ENCODE data around the gene DUSP19.
A peak's percentile ranks its signal among the peaks of the same experiment; 100 is the strongest.
"Not testable (repeated sequence)": the region's sequence is repeated elsewhere in the genome, so short reads cannot be mapped to it uniquely, and the experiment has no call there.

Gene DUSP19

GRCh38 chr2:183078464-183079138 lies at the start of gene DUSP19:
TSS of gene DUSP19 (plus strand) at chr2:183078747. CDS start at chr2:183078934, 187 bp downstream.
- peak; percentile 90 for DNase-seq

- DNase-seq, result no peak
Measured at GRCh38 chr2:183029219-183029618, 49.3 kb upstream of the DUSP19 start.

GRCh38 chr2:183031911-183032794 lies 46.4 kb upstream of the DUSP19 start:
- no peak for DNase-seq

- DNase-seq, result no peak
Measured at GRCh38 chr2:183033951-183034350, 44.6 kb upstream of the DUSP19 start.

- no peak for DNase-seq
Measured at GRCh38 chr2:183034806-183035205, 43.7 kb upstream of the DUSP19 start.

GRCh38 chr2:183035298-183035953 lies 43.1 kb upstream of the DUSP19 start:
- no peak for DNase-seq

GRCh38 chr2:183035954-183036669 lies 42.4 kb upstream of the DUSP19 start:
- peak; percentile 34 for DNase-seq

- no peak for DNase-seq
Measured at GRCh38 chr2:183037074-183037552, 41.4 kb upstream of the DUSP19 start.

GRCh38 chr2:183037553-183038340 lies 40.8 kb upstream of the DUSP19 start:
- no peak for DNase-seq

- peak; percentile 87 for DNase-seq
Measured at GRCh38 chr2:183038341-183039300, 39.9 kb upstream of the DUSP19 start, which contains the start of gene NCKAP1. TSS of gene NCKAP1 (minus strand) at chr2:183038457. CDS start at chr2:183038099, 358 bp downstream.

GRCh38 chr2:183040604-183041003 lies 37.9 kb upstream of the DUSP19 start:
- DNase-seq, result no peak

- DNase-seq, result not testable (repeated sequence)
Measured at GRCh38 chr2:183043580-183043979, 35.0 kb upstream of the DUSP19 start.

- DNase-seq, result not testable (repeated sequence)
Measured at GRCh38 chr2:183047486-183048125, 30.9 kb upstream of the DUSP19 start.

GRCh38 chr2:183049420-183049819 lies 29.1 kb upstream of the DUSP19 start:
- DNase-seq, result no peak

GRCh38 chr2:183057333-183057985 lies 21.1 kb upstream of the DUSP19 start:
- DNase-seq, result no peak

GRCh38 chr2:183059561-183059960 lies 19.0 kb upstream of the DUSP19 start:
- no peak for DNase-seq

- DNase-seq, result no peak
Measured at GRCh38 chr2:183060571-183061231, 17.8 kb upstream of the DUSP19 start.

- no peak for DNase-seq
Measured at GRCh38 chr2:183063083-183063482, 15.5 kb upstream of the DUSP19 start.

GRCh38 chr2:183068561-183068960 lies 10.0 kb upstream of the DUSP19 start:
- DNase-seq, result no peak
